Caco-2 (cell line): Measurements from ENCODE around the gene STRBP. TPM values are rescaled to one million over a fixed set of nuclear protein-coding genes. Genes with fewer than 3 reads are reported as not detected.

Source experiments
- Bru-seq: library from RNA; stranded (reverse); fragments of 400-500 nt; gene quantifications from one replicate; lab custom pipeline; 2021; lab: Mats Ljungman, UMichigan
- BruChase-seq, 2 experiments: library from RNA; stranded (reverse); fragments of 400-500 nt; gene quantifications; one replicate each; lab custom pipeline; 2021; lab: Mats Ljungman, UMichigan
- BruUV-seq: library from RNA; stranded (reverse); fragments of 400-500 nt; replicated peaks from 2 replicates; lab custom pipeline; 2021; lab: Mats Ljungman, UMichigan
- CTCF ChIA-PET: fragments of 300-600 bp; sonication (Branson Sonifier 250); formaldehyde crosslinking; loops from one replicate; lab custom pipeline; 2022; ENCODE audit warnings: antibody characterized with exemption; lab: Charles Lee
- POLR2A ChIA-PET: fragments of 300-600 bp; sonication (Branson Sonifier 250); formaldehyde crosslinking; loops from one replicate; lab custom pipeline; 2022; ENCODE audit warnings: antibody characterized with exemption; lab: Charles Lee
- DNase-seq, 2 experiments: peaks; one replicate each; pipeline versions ENCODE4 v3.0.0 to v3.0.0-alpha.2; 2020 to 2022
- H3K27me3 ChIP-seq: replicated peaks from 2 replicates; pipeline ENCODE4 v1.6.0; 2011; ENCODE audit warnings: low read length; ENCODE audit not compliant: control insufficient read depth, insufficient read depth
- H3K36me3 ChIP-seq: 2 replicates; pipeline ENCODE4 v1.5.1; 2011; ENCODE audit warnings: low read length; ENCODE audit not compliant: control insufficient read depth, insufficient read depth
- H3K4me1 ChIP-seq: fragments of 250-450 bp; sonication (Bioruptor Pico); 2 replicates; pipeline ENCODE4 v1.5.1; 2020; ENCODE audit warnings: mild to moderate bottlenecking
- H3K4me3 ChIP-seq: 2 replicates; pipeline ENCODE4 v1.5.1; 2011; ENCODE audit warnings: low read depth, mild to moderate bottlenecking, control low read depth, low read length
- H3K9me3 ChIP-seq: fragments of 250-450 bp; sonication (Bioruptor Pico); 2 replicates; pipeline ENCODE4 v1.5.1; 2020; ENCODE audit warnings: mild to moderate bottlenecking, moderate library complexity
- H3K27ac Mint-ChIP-seq: one replicate; pipeline ENCODE4 v1.8.0; 2022; ENCODE audit warnings: mixed read lengths; ENCODE audit not compliant: unreplicated experiment
- H3K27me3 Mint-ChIP-seq: one replicate; pipeline ENCODE4 v1.8.0; 2022; ENCODE audit warnings: mixed read lengths; ENCODE audit not compliant: insufficient read depth, unreplicated experiment
- H3K36me3 Mint-ChIP-seq: one replicate; pipeline ENCODE4 v1.8.0; 2022; ENCODE audit warnings: mild to moderate bottlenecking, mixed read lengths; ENCODE audit not compliant: insufficient read depth, unreplicated experiment
- H3K4me1 Mint-ChIP-seq: one replicate; pipeline ENCODE4 v1.8.0; 2022; ENCODE audit warnings: low read depth, mixed read lengths; ENCODE audit not compliant: unreplicated experiment
- H3K4me3 Mint-ChIP-seq: one replicate; pipeline ENCODE4 v1.8.0; 2022; ENCODE audit warnings: mild to moderate bottlenecking, moderate library complexity, mixed read lengths; ENCODE audit not compliant: unreplicated experiment
- H3K9me3 Mint-ChIP-seq: one replicate; pipeline ENCODE4 v1.8.0; 2022; ENCODE audit warnings: mixed read lengths; ENCODE audit not compliant: unreplicated experiment
- CTCF ChIP-seq, 2 experiments: fragments of 200-600 bp in 1 of 2; IDR thresholded peaks; 1 replicate in 1 of 2; 2 replicates in 1 of 2; pipeline versions ENCODE4 v1.5.1 to v1.8.0; 2011 to 2022; ENCODE audit warnings: antibody characterized with exemption in 1 of 2, control low read depth in 1 of 2, inconsistent platforms in 1 of 2, low read depth in 1 of 2, low read length in 1 of 2, mild to moderate bottlenecking in 1 of 2, moderate library complexity in 1 of 2; ENCODE audit not compliant: insufficient read depth in 1 of 2, severe bottlenecking in 1 of 2, unreplicated experiment in 1 of 2
- intact Hi-C: fragments of 100-400 bp; cut with micrococcal nuclease; formaldehyde crosslinking; loops from one replicate; pipeline ENCODE4 v1.10.0; 2022; ENCODE audit not compliant: unreplicated experiment
- long read RNA-seq: library from polyadenylated mRNA; stranded (forward); transcript quantifications from one replicate; pipeline ENCODE4 v2.0.0, GENCODE V29; 2022
- total RNA-seq: library from RNA; stranded (reverse); gene quantifications from 2 replicates; pipeline ENCODE4 v1.2.3, GENCODE V29; 2022

Gene STRBP
- total RNA-seq (41.2 and 43.5 TPM in 2 replicates), Bru-seq, nascent RNA (percentile 80 among the genes with signal in this experiment), BruChase-seq, experiment 1, labeled RNA remaining after a 2-hour chase (percentile 80 among the genes with signal in this experiment), BruChase-seq, experiment 2, labeled RNA remaining after a 6-hour chase (percentile 76 among the genes with signal in this experiment)
- long read RNA-seq, full-length matches to known transcripts = 1 of 62 reads
- long read RNA-seq, partial matches to known transcripts = 2 of 62 reads
- long read RNA-seq, other reads (novel, unspliced or antisense) = 59 of 62 reads

- CTCF ChIA-PET = interaction anchor here (0.6 to 1.7 kb wide), 13 partner anchors 8 to 773 kb away, joined by 3 to 6 read pairs (median 3); no protein-coding TSS in a partner anchor
- no peak for TF ChIP-seq CTCF (IDR thresholded peaks at IDR 0.05; ENCODE audit: insufficient read depth in 1 of 2, low read depth in 1 of 2, low read length in 1 of 2, severe bottlenecking in 1 of 2, unreplicated experiment in 1 of 2)
- DNase-seq = peak; percentile 91 to 96
- Histone ChIP-seq H3K4me1 (no peaks in the 10 kb centered on the region; the same call in 1 of the 2 replicates), H3K27me3 (no peaks in the 10 kb centered on the region), H3K9me3 (no peaks in the 10 kb centered on the region), H3K36me3 (no peaks in the 10 kb centered on the region), H3K4me3 (peak within 1 kb of the TSS; percentile 97)
- intact Hi-C loops = no loop called here
- POLR2A ChIA-PET = no interaction called here
- Mint-ChIP-seq H3K4me1 (peaks cover 25% of the 10 kb centered on the region), H3K36me3 (no peaks in the 10 kb centered on the region), H3K4me3 (peak within 1 kb of the TSS; percentile 58), H3K27ac (no peak within 1 kb of the TSS), H3K9me3 (no peaks in the 10 kb centered on the region), H3K27me3 (no peaks in the 10 kb centered on the region)
- BruUV-seq = no TSS peak
These were observed at the start of gene STRBP for GRCh38 chr9:123268465-123269259. STRBP (minus strand) TSS chr9:123268586; CDS start chr9:123184134, 84,452 bp downstream.

GRCh38 chr9:123316053-123316718 lies 47.8 kb upstream of the STRBP start:
- H3K4me1 Mint-ChIP-seq = peaks cover 8% of the 10 kb centered on the region

More at GRCh38 chr9:123316053-123316718, 47.8 kb upstream of the STRBP start:
- H3K9me3 Mint-ChIP-seq = no peaks in the 10 kb centered on the region
- H3K27me3 ChIP-seq = no peaks in the 10 kb centered on the region
- ChIA-PET POLR2A (no interaction called here), CTCF (no interaction called here)
- TF ChIP-seq CTCF (IDR thresholded peaks at IDR 0.05; ENCODE audit: insufficient read depth in 1 of 2, low read depth in 1 of 2, low read length in 1 of 2, severe bottlenecking in 1 of 2, unreplicated experiment in 1 of 2) = no peak
- H3K27ac Mint-ChIP-seq = no peak overlapping the region
- DNase-seq = no peak
- no peaks in the 10 kb centered on the region for H3K9me3 ChIP-seq
- no peak overlapping the region for H3K4me3 Mint-ChIP-seq
- H3K36me3 Mint-ChIP-seq = no peaks in the 10 kb centered on the region
- BruUV-seq = no TSS peak
- intact Hi-C loops = no loop called here
- no peaks in the 10 kb centered on the region for H3K36me3 ChIP-seq
- no peaks in the 10 kb centered on the region for H3K27me3 Mint-ChIP-seq
- H3K4me3 ChIP-seq = no peak overlapping the region
- peaks cover 7% of the 10 kb centered on the region for H3K4me1 ChIP-seq
